Erythroblast (primary cell): ENCODE data around the gene SELENBP1.

Source experiments
- GATA1 ChIP-seq: IDR thresholded peaks from 2 replicates; pipeline ENCODE4 v1.6.1; 2011; ENCODE audit warnings: low read depth, mild to moderate bottlenecking, control low read depth, low read length, moderate library complexity
- POLR2A ChIP-seq: IDR thresholded peaks from 2 replicates; pipeline ENCODE4 v1.6.1; 2011; ENCODE audit warnings: mild to moderate bottlenecking, low read length

GRCh38 chr1:151369621-151370048 lies 2.9 kb downstream of the SELENBP1 start:
- TF ChIP-seq POLR2A (no peak), GATA1 (no peak)
